GM12878 (cell line): ENCODE data around the gene AMHR2. TPM values are rescaled to one million over a fixed set of nuclear protein-coding genes. Genes with fewer than 3 reads are reported as not detected.

Source experiments
- EZH2 ChIP-seq: IDR thresholded peaks from 2 replicates; pipeline ENCODE4 v1.6.1; 2012; ENCODE audit warnings: low read depth, mild to moderate bottlenecking, control low read depth, inconsistent platforms, low read length, borderline replicate concordance; ENCODE audit not compliant: control insufficient read depth
- PAX5 ChIP-seq: IDR thresholded peaks from 2 replicates; pipeline ENCODE4 v1.6.1; 2011; ENCODE audit warnings: low read depth, low read length, borderline replicate concordance
- POLR2A ChIP-seq: IDR thresholded peaks from 2 replicates; pipeline ENCODE4 v1.6.1; 2011; ENCODE audit warnings: low read depth, mild to moderate bottlenecking, low read length
- RFX5 ChIP-seq: IDR thresholded peaks from 2 replicates; pipeline ENCODE4 v1.6.1; 2011; ENCODE audit warnings: low read depth, low read length, improper control_type of control experiment
- RUNX3 ChIP-seq: IDR thresholded peaks from 2 replicates; pipeline ENCODE4 v1.6.1; 2012; ENCODE audit warnings: low read length, inconsistent platforms
- SMAD1 ChIP-seq: fragments of 450-650 bp; IDR thresholded peaks from 2 replicates; pipeline ENCODE4 v1.6.1; 2018; ENCODE audit warnings: mild to moderate bottlenecking, low read depth; ENCODE audit not compliant: partially characterized antibody
- SMARCA5 ChIP-seq: fragments of 450-650 bp; IDR thresholded peaks from 2 replicates; pipeline ENCODE4 v1.6.1; 2017; ENCODE audit warnings: mild to moderate bottlenecking
- SUPT20H ChIP-seq: IDR thresholded peaks from 2 replicates; pipeline ENCODE4 v1.6.1; 2011; ENCODE audit warnings: low read depth, mild to moderate bottlenecking, low read length, moderate library complexity, borderline replicate concordance; ENCODE audit not compliant: control insufficient read depth
- SUZ12 ChIP-seq: fragments of 200-600 bp; sonication (generic); IDR thresholded peaks from one replicate; pipeline ENCODE4 v1.6.1; 2018; ENCODE audit warnings: antibody characterized with exemption, mild to moderate bottlenecking; ENCODE audit not compliant: unreplicated experiment
- YBX1 ChIP-seq: fragments of 450-650 bp; IDR thresholded peaks from 2 replicates; pipeline ENCODE4 v1.6.1; 2016; ENCODE audit warnings: antibody characterized with exemption
- ZNF24 ChIP-seq: fragments of 450-650 bp; IDR thresholded peaks from 2 replicates; pipeline ENCODE4 v1.6.1; 2017; ENCODE audit warnings: antibody characterized with exemption, mild to moderate bottlenecking
- ZNF274 ChIP-seq: IDR thresholded peaks from one replicate; pipeline ENCODE4 v1.8.0; 2011; ENCODE audit not compliant: insufficient read length, insufficient read depth
- polyA plus RNA-seq, 11 experiments: library from polyadenylated mRNA; depleted of rRNA in 4 of 11; unstranded in 6 of 11; stranded (reverse) in 5 of 11; fragments of >200 nt; fragmentation: Nextera tagmentation in 4 of 11; fragmentation: Illumina TruSeq in 1 of 11; extraction: Ambion mirVana in 4 of 11; extraction: Trizol in 1 of 11; gene quantifications; 1 replicate in 1 of 11; 2 replicates in 10 of 11; pipeline versions ENCODE4 v1.2.1 to v1.2.3, GENCODE V29; 2011 to 2016; ENCODE audit warnings: inconsistent platforms in 2 of 11, missing spikeins in 2 of 11, low read depth in 1 of 11
- total RNA-seq, 4 experiments: library from RNA; depleted of rRNA in 3 of 4; stranded (reverse); fragments of >200 nt in 3 of 4; fragmentation: Illumina TruSeq in 1 of 4; extraction: Trizol in 1 of 4; gene quantifications; 2 replicates each; pipeline versions ENCODE4 v1.2.1 to v1.2.3, GENCODE V29; 2013 to 2021
- TF ChIP-seq, protein P1 (sequence below): fragments of 450-650 bp; IDR thresholded peaks from 2 replicates; pipeline ENCODE4 v1.6.1; 2017; ENCODE audit warnings: mild to moderate bottlenecking, moderate library complexity
- TF ChIP-seq, protein P2 (sequence below): IDR thresholded peaks from 2 replicates; pipeline ENCODE4 v1.6.1; 2012; ENCODE audit warnings: improper control_type of control experiment, low read depth, low read length; ENCODE audit not compliant: insufficient replicate concordance
- TF ChIP-seq, protein P3 (sequence below): IDR thresholded peaks from 2 replicates; pipeline ENCODE4 v1.6.1; 2011; ENCODE audit warnings: borderline replicate concordance, low read depth, mild to moderate bottlenecking, moderate library complexity, mixed read lengths, low read length; ENCODE audit not compliant: insufficient read depth; ENCODE audit errors: extremely low read length
- TF ChIP-seq, protein P4 (sequence below), 3 experiments: IDR thresholded peaks in 2 of 3; conservative IDR thresholded peaks in 1 of 3; 2 replicates each; pipeline ENCODE4 v1.5.1; 2011; ENCODE audit warnings: low read depth in 3 of 3, low read length in 3 of 3, mild to moderate bottlenecking in 3 of 3, control low read depth in 2 of 3, moderate library complexity in 2 of 3, inconsistent platforms in 1 of 3, mixed read lengths in 1 of 3; ENCODE audit not compliant: control insufficient read depth in 2 of 3, insufficient read depth in 1 of 3; ENCODE audit errors: extremely low read depth in 1 of 3

AMHR2 gene
- total and polyA plus RNA-seq, 10 of the 15 experiments (the other 5 are each of a cell fraction or from before 2014, with no cell fraction given) = 0.06 TPM; not detected in 9

DNA sequence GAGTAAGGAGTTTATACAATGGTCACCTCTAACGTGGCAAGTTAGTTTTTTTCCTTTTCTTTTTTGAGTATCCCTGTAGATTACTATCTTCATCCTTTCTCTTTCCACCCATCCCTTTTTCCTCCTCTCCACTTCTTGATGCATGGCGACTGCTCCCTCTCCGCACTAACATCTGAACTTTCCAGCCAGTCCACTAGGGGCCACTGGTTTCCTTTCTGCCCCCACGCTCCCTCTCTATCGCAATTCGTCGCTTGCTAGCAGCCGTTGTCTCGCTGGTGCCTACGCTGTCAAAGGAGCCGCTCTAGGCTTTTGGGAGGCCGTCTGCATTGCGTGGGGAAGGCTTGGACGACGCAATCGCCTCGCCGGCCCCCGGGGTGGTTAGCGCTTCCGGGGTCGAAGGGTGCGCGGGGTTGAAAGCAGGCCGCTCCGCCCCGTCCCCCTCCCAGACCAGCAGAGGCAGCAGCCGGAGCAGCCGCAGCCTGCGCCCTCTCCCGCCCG, 28.1 kb downstream of the AMHR2 start, which contains the start of gene PCBP2 (continued):
- TF ChIP-seq, protein P1, sequence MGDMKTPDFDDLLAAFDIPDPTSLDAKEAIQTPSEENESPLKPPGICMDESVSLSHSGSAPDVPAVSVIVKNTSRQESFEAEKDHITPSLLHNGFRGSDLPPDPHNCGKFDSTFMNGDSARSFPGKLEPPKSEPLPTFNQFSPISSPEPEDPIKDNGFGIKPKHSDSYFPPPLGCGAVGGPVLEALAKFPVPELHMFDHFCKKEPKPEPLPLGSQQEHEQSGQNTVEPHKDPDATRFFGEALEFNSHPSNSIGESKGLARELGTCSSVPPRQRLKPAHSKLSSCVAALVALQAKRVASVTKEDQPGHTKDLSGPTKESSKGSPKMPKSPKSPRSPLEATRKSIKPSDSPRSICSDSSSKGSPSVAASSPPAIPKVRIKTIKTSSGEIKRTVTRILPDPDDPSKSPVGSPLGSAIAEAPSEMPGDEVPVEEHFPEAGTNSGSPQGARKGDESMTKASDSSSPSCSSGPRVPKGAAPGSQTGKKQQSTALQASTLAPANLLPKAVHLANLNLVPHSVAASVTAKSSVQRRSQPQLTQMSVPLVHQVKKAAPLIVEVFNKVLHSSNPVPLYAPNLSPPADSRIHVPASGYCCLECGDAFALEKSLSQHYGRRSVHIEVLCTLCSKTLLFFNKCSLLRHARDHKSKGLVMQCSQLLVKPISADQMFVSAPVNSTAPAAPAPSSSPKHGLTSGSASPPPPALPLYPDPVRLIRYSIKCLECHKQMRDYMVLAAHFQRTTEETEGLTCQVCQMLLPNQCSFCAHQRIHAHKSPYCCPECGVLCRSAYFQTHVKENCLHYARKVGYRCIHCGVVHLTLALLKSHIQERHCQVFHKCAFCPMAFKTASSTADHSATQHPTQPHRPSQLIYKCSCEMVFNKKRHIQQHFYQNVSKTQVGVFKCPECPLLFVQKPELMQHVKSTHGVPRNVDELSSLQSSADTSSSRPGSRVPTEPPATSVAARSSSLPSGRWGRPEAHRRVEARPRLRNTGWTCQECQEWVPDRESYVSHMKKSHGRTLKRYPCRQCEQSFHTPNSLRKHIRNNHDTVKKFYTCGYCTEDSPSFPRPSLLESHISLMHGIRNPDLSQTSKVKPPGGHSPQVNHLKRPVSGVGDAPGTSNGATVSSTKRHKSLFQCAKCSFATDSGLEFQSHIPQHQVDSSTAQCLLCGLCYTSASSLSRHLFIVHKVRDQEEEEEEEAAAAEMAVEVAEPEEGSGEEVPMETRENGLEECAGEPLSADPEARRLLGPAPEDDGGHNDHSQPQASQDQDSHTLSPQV = 0 out of 2 replicates have a peak, but pooled peaks have one; percentile 41
- TF ChIP-seq SMAD1 (peak; percentile 40), RUNX3 (peak; percentile 33), POLR2A (peak; percentile 91), ZNF274 (no peak), EZH2 (no peak), PAX5 (peak; percentile 41; the same call in 1 of the 2 replicates), SUZ12 (no peak), RFX5 (peak; percentile 19; the same call in 1 of the 2 replicates), SUPT20H (no peak), YBX1 (peak; percentile 67; the same call in 1 of the 2 replicates), ZNF24 (peak; percentile 83), SMARCA5 (peak; percentile 84; the same call in 1 of the 2 replicates)
- TF ChIP-seq, protein P2, sequence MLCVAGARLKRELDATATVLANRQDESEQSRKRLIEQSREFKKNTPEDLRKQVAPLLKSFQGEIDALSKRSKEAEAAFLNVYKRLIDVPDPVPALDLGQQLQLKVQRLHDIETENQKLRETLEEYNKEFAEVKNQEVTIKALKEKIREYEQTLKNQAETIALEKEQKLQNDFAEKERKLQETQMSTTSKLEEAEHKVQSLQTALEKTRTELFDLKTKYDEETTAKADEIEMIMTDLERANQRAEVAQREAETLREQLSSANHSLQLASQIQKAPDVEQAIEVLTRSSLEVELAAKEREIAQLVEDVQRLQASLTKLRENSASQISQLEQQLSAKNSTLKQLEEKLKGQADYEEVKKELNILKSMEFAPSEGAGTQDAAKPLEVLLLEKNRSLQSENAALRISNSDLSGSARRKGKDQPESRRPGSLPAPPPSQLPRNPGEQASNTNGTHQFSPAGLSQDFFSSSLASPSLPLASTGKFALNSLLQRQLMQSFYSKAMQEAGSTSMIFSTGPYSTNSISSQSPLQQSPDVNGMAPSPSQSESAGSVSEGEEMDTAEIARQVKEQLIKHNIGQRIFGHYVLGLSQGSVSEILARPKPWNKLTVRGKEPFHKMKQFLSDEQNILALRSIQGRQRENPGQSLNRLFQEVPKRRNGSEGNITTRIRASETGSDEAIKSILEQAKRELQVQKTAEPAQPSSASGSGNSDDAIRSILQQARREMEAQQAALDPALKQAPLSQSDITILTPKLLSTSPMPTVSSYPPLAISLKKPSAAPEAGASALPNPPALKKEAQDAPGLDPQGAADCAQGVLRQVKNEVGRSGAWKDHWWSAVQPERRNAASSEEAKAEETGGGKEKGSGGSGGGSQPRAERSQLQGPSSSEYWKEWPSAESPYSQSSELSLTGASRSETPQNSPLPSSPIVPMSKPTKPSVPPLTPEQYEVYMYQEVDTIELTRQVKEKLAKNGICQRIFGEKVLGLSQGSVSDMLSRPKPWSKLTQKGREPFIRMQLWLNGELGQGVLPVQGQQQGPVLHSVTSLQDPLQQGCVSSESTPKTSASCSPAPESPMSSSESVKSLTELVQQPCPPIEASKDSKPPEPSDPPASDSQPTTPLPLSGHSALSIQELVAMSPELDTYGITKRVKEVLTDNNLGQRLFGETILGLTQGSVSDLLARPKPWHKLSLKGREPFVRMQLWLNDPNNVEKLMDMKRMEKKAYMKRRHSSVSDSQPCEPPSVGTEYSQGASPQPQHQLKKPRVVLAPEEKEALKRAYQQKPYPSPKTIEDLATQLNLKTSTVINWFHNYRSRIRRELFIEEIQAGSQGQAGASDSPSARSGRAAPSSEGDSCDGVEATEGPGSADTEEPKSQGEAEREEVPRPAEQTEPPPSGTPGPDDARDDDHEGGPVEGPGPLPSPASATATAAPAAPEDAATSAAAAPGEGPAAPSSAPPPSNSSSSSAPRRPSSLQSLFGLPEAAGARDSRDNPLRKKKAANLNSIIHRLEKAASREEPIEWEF = peak; percentile 13
- TF ChIP-seq, protein P3, sequence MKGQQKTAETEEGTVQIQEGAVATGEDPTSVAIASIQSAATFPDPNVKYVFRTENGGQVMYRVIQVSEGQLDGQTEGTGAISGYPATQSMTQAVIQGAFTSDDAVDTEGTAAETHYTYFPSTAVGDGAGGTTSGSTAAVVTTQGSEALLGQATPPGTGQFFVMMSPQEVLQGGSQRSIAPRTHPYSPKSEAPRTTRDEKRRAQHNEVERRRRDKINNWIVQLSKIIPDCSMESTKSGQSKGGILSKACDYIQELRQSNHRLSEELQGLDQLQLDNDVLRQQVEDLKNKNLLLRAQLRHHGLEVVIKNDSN = no peak
- TF ChIP-seq, protein P4, sequence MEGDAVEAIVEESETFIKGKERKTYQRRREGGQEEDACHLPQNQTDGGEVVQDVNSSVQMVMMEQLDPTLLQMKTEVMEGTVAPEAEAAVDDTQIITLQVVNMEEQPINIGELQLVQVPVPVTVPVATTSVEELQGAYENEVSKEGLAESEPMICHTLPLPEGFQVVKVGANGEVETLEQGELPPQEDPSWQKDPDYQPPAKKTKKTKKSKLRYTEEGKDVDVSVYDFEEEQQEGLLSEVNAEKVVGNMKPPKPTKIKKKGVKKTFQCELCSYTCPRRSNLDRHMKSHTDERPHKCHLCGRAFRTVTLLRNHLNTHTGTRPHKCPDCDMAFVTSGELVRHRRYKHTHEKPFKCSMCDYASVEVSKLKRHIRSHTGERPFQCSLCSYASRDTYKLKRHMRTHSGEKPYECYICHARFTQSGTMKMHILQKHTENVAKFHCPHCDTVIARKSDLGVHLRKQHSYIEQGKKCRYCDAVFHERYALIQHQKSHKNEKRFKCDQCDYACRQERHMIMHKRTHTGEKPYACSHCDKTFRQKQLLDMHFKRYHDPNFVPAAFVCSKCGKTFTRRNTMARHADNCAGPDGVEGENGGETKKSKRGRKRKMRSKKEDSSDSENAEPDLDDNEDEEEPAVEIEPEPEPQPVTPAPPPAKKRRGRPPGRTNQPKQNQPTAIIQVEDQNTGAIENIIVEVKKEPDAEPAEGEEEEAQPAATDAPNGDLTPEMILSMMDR (IDR thresholded peaks at IDR 0.05 in 2 of 3, conservative IDR thresholded peaks at IDR 0.05 in 1 of 3; ENCODE audit: control insufficient read depth in 2 of 3, extremely low read depth in 1 of 3, insufficient read depth in 1 of 3, low read depth in 3 of 3, low read length in 3 of 3) = peak; percentile 92 to 97 (median 95)
